Endometrium (tissue), 2 donors: ENCODE results near the gene L1CAM.

Experiments
- FAIRE-seq: peaks from 2 replicates; lab custom pipeline; 2012; peaks lifted over from hg19 to GRCh38; lab: Jason Lieb, UNC
- donor health status: control.
- donor health status: control.

The L1CAM gene

DNA sequence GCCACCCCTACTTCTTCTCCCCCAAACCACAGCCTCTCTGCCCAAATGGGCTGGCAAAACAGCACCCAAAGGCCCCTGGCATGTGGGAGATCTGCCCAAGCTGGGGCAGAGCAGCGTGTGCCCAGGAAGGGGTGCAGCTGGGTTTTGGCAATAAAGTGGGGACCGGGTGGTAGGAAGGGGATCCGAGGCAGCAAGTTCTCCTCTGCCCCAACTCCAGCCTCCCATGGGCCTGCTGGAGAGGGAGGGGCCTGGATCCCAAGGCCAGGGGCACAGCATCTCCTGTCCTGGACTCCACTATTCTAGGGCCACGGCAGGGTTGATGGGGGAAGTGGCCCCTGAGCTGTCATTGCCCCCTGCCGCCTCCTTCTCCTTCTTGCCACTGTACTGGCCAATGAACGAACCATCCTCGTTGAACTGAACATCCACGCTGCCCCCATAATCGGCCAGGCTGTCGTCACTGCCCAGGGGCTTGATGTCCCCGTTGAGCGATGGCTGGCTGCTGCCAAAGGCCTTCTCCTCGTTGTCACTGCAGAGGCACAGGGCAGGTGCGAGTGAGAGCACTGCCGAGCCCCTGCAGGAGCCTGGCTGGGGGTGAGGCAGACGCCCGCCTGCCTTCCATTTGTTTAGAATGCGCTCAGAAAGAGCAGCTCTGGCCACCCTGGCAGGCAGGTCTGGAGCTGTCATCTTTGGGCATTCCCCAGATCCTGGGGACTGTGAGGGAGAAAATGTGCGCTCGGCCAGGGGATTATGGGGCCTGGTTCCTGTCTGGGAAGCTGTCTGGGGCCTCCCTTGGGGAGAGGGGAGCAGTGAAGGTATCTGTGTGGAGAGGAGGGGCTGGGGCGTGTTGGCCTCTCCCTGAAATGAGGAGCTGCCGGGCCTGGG lies 23.4 kb downstream of the L1CAM start:
- no peak for FAIRE-seq

DNA sequence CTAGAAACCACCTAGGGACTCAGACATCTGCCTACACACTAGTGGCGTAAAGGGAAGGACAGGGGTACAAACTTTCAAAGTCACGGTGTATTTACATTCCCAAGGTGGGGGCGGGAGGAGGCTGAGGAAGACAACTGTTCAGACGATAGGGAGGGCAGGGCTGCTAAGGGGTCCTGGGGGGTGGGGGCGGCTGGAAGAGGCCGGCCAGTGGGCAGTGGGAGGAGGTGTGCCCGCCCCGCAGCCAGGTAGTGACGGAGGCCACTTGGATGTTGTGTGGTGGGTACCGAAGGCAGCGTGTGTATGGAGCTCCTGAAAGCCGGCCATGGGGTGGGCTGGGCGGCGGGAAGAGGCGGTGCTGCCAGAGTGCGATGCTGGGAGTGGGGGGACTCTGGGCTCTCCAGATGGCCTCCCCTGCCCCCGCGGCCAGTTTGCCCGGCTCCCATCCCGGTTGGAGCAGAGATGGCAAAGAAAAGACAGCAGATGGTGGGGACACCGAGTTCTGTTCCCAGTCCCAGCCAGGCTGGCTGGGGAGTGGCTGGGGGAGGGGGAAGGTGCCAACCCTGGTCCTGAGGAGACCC lies 24.2 kb downstream of the L1CAM start:
- no peak for FAIRE-seq

DNA sequence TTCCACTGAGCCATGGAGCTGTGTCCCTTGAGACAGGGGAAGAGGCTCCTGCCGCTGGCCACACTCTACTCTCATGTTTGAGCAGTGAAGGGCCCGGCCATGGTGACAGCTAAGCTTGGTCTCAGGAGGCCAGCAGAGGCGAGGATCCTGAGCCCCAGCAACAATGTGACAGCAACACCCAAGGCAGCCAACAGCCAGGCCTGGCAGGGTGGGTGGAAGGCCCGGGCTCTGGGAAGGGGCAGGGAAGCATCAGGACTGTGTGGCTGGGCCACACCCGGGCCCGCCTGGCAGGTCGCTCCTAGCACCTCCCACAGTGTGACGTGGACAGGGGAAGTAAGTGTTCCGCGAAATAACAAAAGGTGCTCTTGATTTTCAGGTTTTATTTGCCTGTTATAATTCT lies 24.8 kb downstream of the L1CAM start:
- FAIRE-seq = no peak

DNA sequence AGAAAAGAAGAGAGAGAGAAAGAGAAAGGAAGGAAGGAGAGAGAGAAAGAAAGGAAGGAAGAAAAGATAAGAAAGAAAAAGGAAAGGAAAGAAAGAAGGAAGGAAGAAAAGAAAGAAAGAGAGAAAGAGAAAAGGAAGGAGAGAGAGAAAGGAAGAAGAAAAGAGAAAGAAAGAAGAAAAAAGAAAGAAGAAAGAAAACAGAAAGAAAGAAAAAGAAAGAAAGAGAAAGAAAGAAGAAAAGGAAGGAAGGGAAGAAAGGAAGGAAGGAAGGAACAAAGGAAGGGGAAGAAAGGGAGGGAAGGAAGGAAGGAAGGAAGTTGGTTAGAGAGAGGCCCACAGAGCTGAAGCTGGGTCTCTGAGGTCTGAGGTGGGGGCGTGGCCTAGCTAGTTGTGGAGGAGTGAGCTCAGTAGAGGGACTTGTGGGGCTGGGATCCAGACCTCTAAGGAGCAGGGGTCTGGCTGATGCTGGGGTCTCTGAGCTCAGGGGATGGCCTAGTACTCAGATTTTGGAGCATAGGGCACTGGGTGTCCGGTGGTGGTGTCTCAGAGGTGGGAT lies 28.5 kb downstream of the L1CAM start:
- FAIRE-seq = no peak

DNA sequence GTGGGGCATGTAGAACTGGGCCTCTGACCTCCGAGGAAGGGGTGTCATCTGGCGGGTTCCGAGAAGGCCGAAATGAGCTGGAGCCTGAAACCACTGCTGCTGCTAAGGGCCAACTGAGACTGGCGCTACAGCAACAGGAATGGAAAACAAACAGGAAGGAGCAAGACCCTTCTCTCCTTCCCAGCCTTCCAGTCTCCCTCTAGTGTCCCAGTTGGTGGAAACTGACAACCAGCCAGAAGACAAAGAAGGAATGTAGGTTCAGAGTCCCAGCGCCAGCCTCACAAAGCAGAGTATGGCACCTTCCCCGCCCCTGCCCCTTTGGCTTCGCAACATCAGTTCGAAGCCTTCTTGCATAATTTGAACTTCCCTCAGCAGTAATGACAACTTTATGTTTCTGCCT lies 31.3 kb downstream of the L1CAM start:
- no peak for FAIRE-seq

DNA sequence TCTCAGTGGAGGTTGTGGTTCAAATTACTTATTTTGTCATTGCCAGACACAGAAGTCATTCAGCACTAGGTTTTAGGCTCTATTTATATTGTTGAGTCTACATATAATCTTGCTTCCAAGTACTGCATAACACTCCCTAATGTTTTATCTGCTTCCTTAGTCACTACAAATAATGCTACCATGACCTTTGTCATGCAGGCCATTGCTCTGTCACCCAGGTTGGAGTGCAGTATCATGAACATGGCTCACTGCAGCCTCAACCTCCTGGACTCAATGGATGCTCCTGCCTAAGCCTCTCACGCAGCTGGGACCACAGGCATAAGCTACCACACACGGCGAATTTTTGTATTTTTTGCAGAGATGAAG lies 32.1 kb downstream of the L1CAM start:
- FAIRE-seq = no peak

DNA sequence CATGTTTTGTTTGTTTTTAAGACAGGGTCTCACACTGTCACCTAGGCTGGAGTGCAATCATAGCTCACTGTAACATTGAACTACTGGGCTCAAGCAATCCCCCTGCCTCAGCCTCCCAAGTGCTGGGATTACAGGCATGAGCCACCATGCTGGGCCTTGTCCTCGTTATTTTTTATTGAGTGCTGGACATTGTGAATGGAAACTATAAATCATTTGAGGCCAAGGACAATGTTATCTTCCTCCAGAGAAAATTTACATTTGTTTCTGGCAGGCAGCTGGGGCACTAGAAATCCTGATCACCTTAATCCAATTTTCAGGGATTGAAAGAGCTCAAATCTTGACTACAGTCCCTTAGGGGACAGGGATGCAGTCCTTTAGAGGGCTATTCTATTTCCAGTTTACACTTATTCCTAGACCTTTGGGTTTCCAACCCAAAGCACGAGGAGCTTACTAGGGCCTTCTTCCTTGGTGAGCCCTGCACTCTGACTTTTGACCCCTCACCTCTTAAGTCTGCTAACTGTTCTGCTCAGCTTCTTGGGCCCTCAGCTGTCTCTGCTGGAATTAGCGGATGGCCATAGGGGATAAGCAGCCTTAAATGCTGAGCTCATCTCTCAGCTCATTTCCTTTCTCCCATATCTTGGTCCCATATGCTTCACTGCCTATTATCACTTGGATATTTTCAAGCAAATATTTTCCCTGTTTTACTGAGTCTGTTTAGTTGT lies 32.6 kb downstream of the L1CAM start:
- FAIRE-seq = no peak

DNA sequence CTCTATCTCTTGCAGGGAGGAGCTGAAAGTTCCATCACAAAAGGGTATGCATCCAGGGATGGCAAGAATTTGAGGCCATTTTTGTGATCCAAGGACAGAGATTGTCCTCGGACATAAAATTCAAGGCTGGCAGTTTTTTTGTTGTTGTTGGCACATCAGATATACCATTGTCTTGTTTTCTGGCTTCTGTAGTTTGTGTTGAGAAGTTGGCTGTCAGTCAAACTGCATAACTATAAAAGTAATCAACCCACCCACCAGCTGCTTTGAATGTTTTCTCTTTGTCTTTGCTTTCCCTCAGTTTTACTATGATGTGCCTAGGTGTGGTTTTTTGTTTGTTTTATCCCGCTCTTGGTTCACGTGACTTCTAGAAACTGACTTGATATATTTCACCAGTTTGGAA lies 34.0 kb downstream of the L1CAM start:
- no peak for FAIRE-seq

DNA sequence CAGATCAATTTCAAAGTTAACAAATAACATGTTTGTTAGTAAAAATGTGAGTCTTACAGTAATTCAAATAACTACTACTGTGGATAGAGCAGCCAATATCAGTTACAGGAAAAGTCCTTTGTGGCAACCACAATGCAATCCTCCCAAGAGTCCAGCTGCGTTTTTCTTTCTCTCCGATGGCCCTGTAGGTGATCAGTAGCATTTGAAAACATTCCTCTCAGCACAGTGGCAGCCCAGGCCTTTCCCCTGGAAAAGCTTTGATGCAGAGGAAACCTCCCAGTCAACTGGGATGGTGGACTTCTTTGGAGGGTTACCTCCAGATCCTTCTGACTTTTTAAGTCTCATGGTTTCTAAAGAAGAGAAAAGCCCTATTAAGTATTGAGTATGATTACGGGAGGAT lies 37.6 kb downstream of the L1CAM start:
- no peak for FAIRE-seq

DNA sequence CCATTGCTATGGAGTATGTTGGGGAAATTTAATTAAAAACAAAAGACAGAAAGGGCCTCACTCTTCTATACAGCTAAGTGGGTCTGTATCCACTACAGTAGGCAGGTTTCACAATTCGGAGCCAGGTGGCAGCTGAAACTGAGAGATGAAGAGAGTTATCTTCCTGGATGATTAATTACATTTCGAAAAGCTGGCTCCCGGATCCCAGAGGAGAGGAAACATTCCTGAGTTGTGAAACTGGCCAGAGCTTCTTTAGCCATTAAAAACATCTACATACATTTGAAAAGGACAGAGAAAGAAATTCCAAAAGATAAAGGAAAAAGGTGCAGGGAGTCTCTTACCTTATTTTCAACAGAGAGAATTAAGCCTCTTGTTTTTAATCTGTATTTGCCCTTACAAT lies 40.1 kb downstream of the L1CAM start:
- no peak for FAIRE-seq

DNA sequence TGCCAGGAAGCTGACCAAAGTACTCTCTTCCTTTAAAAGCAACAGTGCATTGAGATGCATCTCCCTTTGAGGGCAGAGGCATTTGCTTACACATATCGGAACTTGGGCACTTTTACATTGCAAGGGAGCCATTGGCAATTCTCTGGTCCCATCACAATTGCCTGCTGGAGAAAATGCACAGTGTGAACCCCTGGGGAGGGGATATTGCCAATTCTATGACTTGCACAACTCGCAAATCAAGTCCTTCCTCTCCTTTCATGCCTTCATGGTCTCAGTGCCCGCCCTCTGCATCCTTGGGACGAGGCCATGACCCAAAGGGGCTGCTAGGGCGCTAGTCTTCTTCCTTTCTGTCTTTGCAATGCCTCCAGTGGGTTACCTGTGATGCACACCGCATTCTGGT lies 40.8 kb downstream of the L1CAM start:
- no peak for FAIRE-seq

DNA sequence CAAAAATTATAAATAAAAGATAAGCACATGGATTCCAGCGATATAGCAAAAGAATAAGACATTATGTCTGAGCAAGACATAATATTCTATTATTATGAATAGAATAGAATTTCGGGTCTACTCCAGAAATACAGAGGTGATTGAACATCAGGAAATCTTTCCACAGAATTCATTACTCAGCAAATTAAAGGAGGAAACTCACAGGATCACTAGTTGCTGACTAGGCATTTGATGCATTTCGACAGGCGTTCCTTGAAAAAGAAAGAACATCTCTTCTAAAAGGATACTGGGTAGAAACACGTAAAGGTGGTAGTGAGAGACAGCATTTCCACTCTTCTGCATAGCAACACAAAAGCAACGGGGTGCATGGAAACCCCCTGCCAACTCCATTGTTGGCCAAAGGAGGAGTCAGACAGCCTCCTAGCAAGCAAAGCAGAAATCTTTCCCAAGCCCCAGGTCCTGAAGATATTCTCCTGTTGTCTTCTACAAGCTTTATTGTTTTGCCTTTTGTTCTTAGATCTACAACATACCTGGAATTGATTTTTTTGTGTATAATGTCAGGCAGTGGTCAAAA lies 41.4 kb downstream of the L1CAM start:
- FAIRE-seq = no peak

DNA sequence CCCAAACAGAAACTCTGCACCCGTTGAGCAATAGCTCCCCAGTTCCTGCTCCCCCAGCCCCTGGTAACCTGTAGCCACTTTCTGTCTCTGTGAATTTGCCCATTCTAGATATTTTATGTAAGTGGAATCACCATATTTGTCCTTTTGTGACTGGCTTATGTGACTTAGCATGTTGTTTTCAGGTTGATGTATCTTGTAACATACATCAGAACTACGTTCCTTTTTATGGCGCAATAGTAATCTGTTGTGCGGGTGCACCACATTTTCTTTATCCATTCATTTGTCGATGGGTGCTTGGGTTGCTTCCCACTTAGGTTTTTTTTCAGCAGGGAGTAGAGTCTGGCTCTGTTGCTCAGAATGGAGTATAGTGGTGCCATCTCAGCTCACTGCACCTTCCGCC lies 49.1 kb downstream of the L1CAM start:
- FAIRE-seq = no peak

DNA sequence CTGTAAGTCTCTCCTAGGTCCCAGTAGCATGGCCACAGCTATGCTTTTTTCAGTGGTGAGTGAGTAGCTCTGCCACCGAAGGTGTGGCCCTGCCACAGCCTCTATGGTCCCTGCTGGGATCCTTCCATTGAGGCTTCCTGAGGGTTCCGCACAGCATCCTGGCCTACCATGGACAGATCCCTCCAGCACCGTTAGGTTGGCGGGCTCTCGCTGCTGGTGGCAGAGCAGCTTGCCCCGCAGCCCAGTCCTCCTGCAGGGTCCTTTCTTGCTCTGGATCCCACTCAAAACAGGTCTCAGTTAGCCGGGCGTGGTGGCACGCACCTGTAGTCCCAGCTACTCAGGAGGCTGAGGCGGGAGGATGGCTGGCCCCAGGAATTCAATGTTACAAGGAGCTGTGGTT lies 53.2 kb downstream of the L1CAM start:
- no peak for FAIRE-seq

DNA sequence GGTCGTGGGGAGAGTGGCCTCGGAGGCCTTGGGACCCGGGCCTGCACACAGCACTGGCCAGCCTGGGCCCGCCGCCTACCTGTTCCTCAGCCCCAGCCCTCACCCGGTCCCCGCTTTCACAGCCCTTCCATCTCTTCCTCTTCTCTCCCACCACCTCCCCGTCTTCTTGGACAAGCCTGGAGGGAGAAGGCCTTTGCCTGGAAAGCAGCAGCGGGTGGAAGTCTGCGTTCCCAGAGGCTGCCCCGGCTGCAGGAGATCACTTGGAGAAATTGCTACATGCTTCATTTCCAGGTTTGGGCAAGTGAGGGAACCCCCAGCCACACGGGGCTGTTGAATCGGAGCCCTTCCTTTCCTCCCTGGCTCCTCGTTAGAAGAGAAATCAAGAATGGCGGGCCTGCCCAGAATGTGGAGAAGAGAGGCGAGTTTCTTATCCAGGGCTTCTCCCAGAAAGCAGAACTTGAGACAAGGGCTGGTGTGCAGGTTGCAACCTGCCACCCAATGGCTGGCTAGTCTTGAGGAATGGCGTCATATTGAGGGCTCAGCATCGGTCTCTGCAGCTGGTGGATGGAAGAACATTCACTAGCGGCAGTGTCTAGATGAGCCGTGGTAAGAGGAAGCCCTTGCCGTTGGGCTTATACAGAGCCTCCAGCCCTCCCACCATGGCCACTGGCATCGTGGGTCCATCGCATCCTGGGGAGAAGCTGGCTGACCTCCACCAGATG lies 54.4 kb downstream of the L1CAM start:
- FAIRE-seq = no peak

DNA sequence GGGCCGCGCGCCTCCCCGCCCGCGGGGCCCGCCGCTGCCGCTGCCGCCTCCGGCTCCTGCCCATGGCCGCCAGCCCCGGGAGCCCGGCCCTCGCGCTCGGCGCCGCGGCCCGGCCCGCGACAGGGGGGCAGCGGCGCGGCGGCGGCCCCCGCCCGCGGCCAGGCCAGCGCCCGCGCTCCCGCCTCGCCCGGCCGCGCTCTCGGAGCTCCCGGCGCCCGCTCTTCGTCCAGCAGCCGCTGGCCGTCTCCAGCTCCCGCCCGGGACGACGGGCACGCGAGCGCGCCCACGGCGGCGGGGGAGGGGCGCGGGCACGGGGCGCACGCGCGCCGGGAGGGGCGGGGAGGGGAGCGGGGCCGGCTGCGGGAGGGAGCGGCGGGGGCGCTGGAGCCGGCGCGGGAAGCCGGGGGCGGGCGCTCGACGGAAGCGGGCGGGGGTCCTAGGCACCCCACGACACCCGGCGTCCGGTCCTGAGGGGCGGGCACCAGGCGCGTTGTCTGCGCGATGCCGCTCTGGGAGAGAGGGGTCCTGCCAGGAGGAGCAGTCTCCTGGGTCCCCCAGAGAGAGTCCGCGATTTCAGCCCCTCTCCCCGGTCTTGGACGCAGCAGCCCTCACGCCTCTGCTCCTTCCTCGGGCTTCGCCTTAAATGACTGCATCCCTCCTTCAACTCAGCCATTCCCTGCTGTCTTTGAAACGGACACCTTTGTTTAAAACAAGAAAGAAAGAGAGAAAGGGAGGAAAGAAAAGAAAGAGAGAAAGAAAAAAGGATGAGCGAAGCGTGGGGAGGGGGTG lies 55.1 kb downstream of the L1CAM start:
- no peak for FAIRE-seq

DNA sequence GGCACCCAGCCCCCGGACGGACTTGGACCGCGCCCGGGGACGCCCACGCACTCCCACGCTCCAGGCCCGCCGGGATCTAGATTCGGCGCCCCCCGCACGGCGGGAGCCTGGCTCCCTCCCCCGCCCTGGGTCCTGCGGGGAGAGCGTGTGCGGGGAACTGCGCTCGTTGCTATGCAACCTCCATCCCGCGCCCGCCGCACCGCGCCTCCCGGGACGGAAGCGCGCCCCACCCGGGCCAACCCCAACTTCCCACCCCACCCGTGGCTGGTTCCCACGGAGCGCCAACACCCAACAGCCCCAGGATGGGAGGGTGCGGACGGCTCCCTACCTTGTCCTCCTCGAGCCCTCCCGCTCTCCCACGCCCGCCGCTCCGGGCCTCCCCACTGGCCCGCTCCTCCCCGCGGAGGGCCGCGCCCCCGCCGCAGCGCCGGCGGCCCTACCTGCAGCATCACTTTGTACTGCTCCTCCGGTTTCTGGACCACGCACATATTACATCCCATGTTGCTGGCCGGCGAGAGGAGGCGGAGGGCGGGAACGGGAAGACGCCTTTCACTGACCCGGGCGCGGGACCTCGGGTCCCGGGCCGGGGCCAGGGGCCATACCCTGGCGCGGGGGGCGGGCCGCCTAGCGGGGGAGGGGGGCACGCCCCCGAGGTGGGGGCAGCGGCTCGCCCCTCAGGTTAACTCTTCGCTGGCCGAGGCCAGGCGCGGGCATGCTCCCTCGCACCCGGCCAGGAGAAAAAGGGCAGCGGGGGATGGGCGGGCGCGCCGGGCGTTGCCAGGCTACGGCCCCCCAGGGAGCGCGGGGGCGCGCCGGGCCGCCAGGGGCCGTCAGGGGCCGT lies 56.0 kb downstream of the L1CAM start, which contains the start of gene PDZD4:
Gene PDZD4, minus strand, starts transcription at position 746 of the 841 bp plus-strand sequence. Its CDS starts 246 bp downstream, at position 500.
- FAIRE-seq = no peak

DNA sequence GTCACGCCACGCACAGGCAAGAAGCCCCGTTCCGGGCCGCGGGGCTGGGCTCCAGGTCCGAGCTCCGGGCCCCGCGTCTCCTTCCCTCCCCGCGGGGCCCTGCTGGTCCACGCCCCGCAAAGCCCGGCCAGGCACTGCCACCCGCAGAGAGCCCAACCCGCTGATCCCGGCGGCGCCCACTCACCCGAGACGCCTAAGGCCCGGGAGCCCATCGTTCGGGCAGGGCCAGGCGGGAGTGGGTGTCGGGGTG lies 56.5 kb downstream of the L1CAM start:
- FAIRE-seq = no peak

DNA sequence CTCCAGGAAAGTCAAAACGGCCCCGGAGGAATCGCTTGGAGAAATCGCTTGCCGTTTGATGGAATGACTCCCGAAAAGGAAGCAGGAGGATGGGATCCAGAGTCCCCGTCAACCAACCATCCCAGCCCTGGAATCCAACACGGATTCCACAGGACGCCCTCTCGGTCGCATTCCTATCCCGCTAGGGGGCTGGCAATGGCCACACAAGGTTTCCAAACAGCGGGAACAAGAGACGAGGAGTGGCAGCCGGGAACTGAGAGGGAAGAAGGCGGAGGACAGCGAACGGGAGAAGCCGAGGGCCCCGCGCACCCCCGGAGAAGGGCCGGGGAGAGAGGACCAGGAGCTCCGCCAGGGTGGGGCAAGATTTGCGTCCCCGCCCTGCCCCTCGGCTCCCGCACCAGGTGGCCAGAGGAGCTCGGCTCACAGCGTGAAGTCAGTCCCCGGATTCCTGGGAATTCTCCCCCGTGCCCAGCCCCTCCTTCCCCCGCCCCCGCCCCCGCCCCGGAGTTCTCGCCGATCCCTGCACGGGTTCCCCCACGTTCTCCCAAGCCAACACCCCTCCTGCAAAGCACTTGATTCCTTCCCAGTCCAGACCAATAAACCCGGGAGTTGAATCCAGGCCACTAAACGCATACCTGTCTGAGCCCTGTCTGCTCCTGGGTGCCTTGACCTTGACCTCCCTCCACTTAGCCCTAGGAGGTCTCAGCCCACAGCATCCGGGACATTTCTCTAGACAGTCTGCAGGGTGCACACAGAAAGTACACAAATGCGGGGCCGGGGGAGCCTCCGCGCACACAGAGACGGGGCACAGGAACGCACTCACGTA lies 57.0 kb downstream of the L1CAM start:
- no peak for FAIRE-seq

DNA sequence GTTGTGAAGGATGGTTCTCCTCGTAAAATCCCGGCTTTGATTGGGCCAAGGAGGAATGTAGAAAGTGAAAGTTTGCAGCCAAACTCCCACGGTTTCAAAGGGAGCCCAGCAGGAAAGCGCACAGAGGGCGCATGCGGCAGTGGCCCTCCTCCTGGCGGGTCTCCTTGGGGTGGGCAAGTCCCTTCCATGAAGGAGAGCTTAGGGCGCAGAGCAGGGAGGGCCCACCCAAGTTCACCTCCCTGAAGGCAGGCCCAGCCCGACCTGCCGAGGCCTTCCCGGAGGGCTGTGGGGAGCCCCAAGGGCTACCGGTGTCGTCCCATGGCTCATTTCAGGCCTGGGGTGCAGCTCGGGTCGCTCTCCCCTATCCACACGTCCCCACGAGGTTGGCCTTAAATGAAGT lies 57.7 kb downstream of the L1CAM start:
- FAIRE-seq = no peak
